Measurements from ENCODE around the gene KLK1.
"Not testable (repeated sequence)": the region's sequence is repeated elsewhere in the genome, so short reads cannot be mapped to it uniquely, and the experiment has no call there.

KLK1 gene

DNA sequence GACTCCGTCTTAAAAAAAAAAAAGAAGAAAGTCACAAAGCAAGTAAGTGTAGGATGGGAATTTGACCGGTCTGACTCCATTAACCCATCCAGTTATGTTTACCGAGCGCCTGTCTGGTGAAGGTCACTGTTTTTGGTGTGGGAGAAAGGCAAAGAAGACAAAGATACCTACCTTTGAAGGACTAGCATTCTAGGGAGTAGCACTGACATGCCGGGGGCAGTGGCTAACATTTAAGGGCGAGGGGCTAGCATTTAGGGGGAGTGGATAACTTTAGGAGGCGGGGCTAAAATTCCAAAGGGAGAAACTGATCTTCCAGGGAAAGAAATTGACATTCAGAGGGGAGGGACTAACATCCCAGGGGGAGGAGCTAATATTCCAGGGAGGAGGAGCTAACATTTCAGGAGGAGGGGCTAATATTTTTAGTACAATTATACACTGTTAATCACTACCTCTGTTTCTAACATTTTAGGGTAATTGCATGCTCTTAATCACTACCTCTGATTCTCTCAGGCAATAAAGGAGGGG lies 44.6 kb downstream of the KLK1 start:
- Mint-ChIP-seq H3K27ac (no peak overlapping the region), H3K27me3 (peaks cover 77% of the 10 kb centered on the region), H3K4me3 (no peak overlapping the region), H3K36me3 (ENCODE audit: low read depth) (no peaks in the 10 kb centered on the region), H3K4me1 (peaks cover 14% of the 10 kb centered on the region), H3K9me3 (no peaks in the 10 kb centered on the region)
- DNase-seq (no peak), ATAC-seq (no peak)

DNA sequence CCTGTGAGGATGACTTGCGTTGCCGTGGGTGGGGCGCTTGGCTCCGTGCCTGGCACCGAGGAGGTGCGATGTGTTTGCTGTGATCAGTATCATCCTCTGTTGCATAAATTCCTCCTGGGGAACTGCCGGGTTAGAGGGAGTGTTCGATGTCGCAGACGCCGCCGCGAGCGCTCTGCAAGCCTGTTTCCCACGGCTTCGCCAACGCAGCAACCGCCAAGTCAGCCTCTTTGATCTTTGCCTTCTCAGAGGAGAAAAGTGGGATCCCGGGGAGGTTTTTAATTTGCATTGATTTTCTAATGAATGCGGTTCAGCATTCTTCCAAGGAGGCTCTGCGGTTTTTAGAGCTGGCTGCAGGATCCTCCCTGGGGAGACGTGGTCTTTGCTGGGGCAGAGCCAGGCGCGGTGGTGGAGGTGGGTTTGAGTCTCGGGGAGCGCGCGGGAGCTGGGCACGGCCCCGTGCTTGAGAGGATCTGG lies 45.7 kb downstream of the KLK1 start:
- Mint-ChIP-seq H3K27me3 (peaks cover 73% of the 10 kb centered on the region), H3K9me3 (no peaks in the 10 kb centered on the region), H3K36me3 (ENCODE audit: low read depth) (no peaks in the 10 kb centered on the region), H3K4me3 (no peak overlapping the region), H3K27ac (no peak overlapping the region), H3K4me1 (peaks cover 12% of the 10 kb centered on the region)
- ATAC-seq (no peak), DNase-seq (no peak)

DNA sequence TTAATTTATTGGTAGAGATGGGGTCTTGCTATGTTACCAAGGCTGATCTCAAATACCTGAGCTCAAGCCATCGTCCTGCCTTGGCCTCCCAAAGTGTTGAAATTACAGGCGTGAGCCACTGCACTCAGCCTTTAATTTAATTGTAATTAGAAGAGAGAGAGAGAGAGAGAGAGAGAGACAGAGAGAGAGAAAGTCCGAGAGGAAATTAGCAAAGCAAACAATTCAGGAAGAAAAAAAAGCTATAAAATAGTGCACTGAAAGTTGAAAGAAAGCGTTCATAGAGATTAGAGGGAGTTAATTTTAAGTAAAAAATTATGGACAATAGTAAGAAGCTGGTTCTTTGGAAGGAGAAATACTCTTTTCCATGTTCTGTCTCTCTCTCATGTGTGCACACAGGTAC lies 46.3 kb downstream of the KLK1 start:
- peaks cover 12% of the 10 kb centered on the region for H3K4me1 Mint-ChIP-seq
- no peaks in the 10 kb centered on the region for H3K36me3 Mint-ChIP-seq (ENCODE audit: low read depth)
- DNase-seq (no peak), ATAC-seq (no peak)
- H3K27ac Mint-ChIP-seq: no peak overlapping the region
- peaks cover 69% of the 10 kb centered on the region for H3K27me3 Mint-ChIP-seq
- H3K4me3 Mint-ChIP-seq: no peak overlapping the region
- H3K9me3 Mint-ChIP-seq: no peaks in the 10 kb centered on the region

DNA sequence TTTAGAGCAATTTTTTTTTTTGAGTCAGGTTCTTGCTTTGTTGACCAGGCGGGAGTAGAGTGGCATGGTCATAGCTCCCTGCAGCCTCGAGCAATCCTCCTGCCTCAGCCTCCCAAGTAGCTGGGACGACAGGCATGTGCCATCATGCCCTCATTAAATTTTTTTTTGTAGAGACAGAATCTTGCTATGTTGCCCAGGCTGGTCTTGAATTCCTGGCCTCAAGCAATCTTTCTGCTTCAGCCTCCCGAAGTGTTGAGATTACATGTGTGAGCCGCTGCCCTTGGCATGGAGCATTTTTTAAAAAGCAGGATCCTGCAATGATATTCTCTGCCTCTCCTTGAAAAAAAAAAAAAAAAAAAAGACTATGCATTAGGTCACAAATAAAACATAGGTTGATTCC lies 47.5 kb downstream of the KLK1 start:
- Mint-ChIP-seq H3K36me3 (ENCODE audit: low read depth) (no peaks in the 10 kb centered on the region), H3K27me3 (peaks cover 62% of the 10 kb centered on the region), H3K27ac (no peak overlapping the region), H3K4me3 (no peak overlapping the region), H3K9me3 (no peaks in the 10 kb centered on the region), H3K4me1 (peaks cover 12% of the 10 kb centered on the region)
- DNase-seq (no peak), ATAC-seq (no peak)

DNA sequence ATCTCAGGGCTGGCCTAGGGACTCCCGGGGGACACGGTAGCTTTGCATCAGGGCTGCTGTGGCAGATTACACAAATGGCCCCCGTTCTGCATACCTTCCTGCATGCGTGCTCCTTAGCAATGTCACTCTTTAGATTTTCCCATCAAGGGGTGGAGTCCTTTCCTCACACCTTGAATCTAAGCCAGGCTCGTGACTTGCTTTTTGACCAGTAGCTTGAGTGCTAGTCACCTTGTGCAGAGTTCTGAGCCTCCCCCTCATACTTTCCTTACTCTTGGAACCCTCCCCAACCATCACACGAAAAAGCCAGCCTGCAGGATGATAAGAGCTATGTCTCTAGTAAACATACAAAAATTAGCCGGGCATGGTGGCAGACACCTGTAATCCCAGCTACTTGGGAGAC lies 50.1 kb downstream of the KLK1 start:
- not testable (repeated sequence) for DNase-seq; H3K4me1 Mint-ChIP-seq; H3K9me3 Mint-ChIP-seq; ATAC-seq; H3K27ac Mint-ChIP-seq; H3K36me3 Mint-ChIP-seq (ENCODE audit: low read depth); H3K4me3 Mint-ChIP-seq
- peaks cover 42% of the 10 kb centered on the region for H3K27me3 Mint-ChIP-seq

DNA sequence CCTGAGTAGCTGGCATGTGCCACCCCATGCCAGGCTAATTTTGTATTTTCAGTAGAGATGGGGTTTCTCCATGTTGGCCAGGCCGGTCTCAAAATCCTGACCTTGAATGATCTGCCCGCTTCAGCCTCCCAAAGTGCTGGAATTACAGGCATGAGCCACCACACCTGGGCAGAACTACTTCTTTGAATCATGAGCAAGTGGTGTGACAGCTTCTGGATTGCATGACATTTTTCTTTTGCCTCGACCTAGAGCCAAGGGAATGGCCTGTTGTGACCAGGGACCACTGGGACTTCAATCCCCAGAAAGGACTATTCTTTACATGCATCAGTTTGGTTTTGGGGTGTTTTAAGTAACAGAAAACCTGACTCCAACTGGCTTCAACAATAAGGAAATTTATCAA lies 50.7 kb downstream of the KLK1 start:
- not testable (repeated sequence) for ATAC-seq; H3K4me1 Mint-ChIP-seq; DNase-seq; H3K36me3 Mint-ChIP-seq (ENCODE audit: low read depth); H3K27ac Mint-ChIP-seq; H3K9me3 Mint-ChIP-seq; H3K4me3 Mint-ChIP-seq
- peaks cover 41% of the 10 kb centered on the region for H3K27me3 Mint-ChIP-seq

DNA sequence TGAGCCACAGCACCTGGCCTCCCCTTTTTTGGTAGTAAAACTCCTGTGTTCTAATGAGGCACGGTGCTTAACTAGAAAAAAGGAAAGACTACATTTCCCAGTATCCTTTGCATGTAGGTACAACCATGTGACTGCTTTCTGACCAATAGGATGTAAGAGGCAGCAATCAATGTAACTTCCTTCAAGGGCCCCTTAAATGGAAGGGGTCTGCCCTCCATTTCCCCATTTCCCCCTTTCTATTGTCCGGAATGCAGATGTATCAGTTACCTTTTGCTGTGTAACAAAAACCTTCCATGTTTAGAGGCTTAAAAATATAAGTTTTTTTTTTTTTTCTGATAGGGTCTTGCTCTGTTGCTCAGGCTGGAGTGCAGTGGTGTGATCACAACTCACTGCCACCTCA lies 51.1 kb downstream of the KLK1 start:
- no peak for DNase-seq
- H3K36me3 Mint-ChIP-seq (ENCODE audit: low read depth): no peaks in the 10 kb centered on the region
- H3K9me3 Mint-ChIP-seq: no peaks in the 10 kb centered on the region
- no peak overlapping the region for H3K27ac Mint-ChIP-seq
- peaks cover 39% of the 10 kb centered on the region for H3K27me3 Mint-ChIP-seq
- ATAC-seq: no peak
- H3K4me1 Mint-ChIP-seq: no peaks in the 10 kb centered on the region
- no peak overlapping the region for H3K4me3 Mint-ChIP-seq

DNA sequence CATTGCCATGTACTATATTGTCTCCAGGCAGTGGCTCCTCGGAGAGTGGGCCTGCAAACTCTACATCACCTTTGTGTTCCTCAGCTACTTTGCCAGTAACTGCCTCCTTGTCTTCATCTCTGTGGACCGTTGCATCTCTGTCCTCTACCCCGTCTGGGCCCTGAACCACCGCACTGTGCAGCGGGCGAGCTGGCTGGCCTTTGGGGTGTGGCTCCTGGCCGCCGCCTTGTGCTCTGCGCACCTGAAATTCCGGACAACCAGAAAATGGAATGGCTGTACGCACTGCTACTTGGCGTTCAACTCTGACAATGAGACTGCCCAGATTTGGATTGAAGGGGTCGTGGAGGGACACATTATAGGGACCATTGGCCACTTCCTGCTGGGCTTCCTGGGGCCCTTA lies 52.7 kb downstream of the KLK1 start:
- Mint-ChIP-seq H3K27me3 (peaks cover 33% of the 10 kb centered on the region), H3K9me3 (no peaks in the 10 kb centered on the region), H3K4me3 (no peak overlapping the region), H3K27ac (no peak overlapping the region), H3K4me1 (no peaks in the 10 kb centered on the region), H3K36me3 (ENCODE audit: low read depth) (no peaks in the 10 kb centered on the region)
- ATAC-seq (no peak), DNase-seq (no peak)

DNA sequence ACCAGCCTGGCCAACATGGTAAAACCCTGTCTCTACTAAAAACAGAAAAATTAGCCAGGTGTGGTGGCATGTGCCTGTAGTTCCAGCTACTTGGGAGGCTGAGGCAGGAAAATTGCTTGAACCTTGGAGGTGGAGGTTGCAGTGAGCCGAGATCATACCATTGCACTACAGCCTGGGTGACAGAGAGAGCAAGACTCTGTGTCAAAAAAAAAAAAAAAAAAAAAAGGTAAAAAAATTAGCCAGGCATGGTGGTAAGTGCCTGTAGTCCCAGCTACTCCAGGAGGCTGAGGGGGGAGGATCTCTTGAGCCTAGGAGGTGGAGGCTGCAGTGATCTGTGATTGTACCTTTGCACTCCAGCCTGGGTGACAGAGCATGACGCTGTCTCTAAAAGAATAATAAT lies 53.4 kb downstream of the KLK1 start, which contains the start of gene GPR32:
Gene GPR32, plus strand, starts transcription at position 301 of the 400 bp plus-strand sequence. CDS start 137 bp downstream, outside the sequence.
- not testable (repeated sequence) for H3K36me3 Mint-ChIP-seq (ENCODE audit: low read depth); H3K9me3 Mint-ChIP-seq; ATAC-seq; H3K4me3 Mint-ChIP-seq; DNase-seq; H3K27ac Mint-ChIP-seq; H3K4me1 Mint-ChIP-seq
- peaks cover 30% of the 10 kb centered on the region for H3K27me3 Mint-ChIP-seq
